GM23338 (cell line): ENCODE results near the gene WWOX. TPM values are rescaled to one million over a fixed set of nuclear protein-coding genes. Genes with fewer than 3 reads are reported as not detected.

Source experiments
- ATAC-seq: fragments of 200-7000 bp; cut with Tn5 transposase; 3 replicates; pipeline ENCODE4 v1.9.1; 2020
- DNase-seq: peaks from one replicate; pipeline ENCODE4 v3.0.0-alpha.2; 2015; ENCODE audit warnings: low spot score
- H2AFZ ChIP-seq: fragments of 200-600 bp; sonication (generic); 2 replicates; pipeline ENCODE4 v1.8.0; 2016; ENCODE audit warnings: antibody characterized with exemption, mild to moderate bottlenecking, moderate library complexity
- H3F3A ChIP-seq: fragments of 200-600 bp; sonication (generic); replicated peaks from 2 replicates; pipeline ENCODE4 v1.8.0; 2017; ENCODE audit warnings: antibody characterized with exemption, mixed run types, low read depth
- H3K27ac ChIP-seq: fragments of 200-600 bp; sonication (generic); 2 replicates; pipeline ENCODE4 v1.6.1; 2016; ENCODE audit warnings: low read depth
- H3K27me3 ChIP-seq: fragments of 200-600 bp; sonication (generic); 2 replicates; pipeline ENCODE4 v1.8.0; 2016; ENCODE audit warnings: mild to moderate bottlenecking, mixed run types, moderate library complexity; ENCODE audit not compliant: insufficient read depth
- H3K36me3 ChIP-seq: fragments of 200-600 bp; sonication (generic); 2 replicates; pipeline ENCODE4 v1.8.0; 2016; ENCODE audit warnings: mild to moderate bottlenecking; ENCODE audit not compliant: insufficient read depth
- H3K4me1 ChIP-seq: fragments of 200-600 bp; sonication (generic); 2 replicates; pipeline ENCODE4 v1.8.0; 2016; ENCODE audit warnings: mild to moderate bottlenecking, moderate library complexity; ENCODE audit not compliant: insufficient read depth
- H3K4me2 ChIP-seq: fragments of 200-600 bp; sonication (generic); 2 replicates; pipeline ENCODE4 v1.7.1; 2017; ENCODE audit warnings: mixed run types
- H3K4me3 ChIP-seq: fragments of 200-600 bp; sonication (generic); 2 replicates; pipeline ENCODE4 v1.6.1; 2016; ENCODE audit warnings: mixed run types
- H3K79me2 ChIP-seq: fragments of 200-600 bp; sonication (generic); replicated peaks from 2 replicates; pipeline ENCODE4 v1.8.0; 2017; ENCODE audit warnings: mild to moderate bottlenecking; ENCODE audit not compliant: insufficient read depth
- H3K9me2 ChIP-seq: fragments of 200-600 bp; sonication (generic); 2 replicates; pipeline ENCODE4 v1.8.0; 2017; ENCODE audit not compliant: insufficient read depth
- H4K20me1 ChIP-seq: fragments of 200-600 bp; sonication (generic); replicated peaks from 2 replicates; pipeline ENCODE4 v1.8.0; 2017; ENCODE audit warnings: mild to moderate bottlenecking; ENCODE audit not compliant: insufficient read depth
- H3K27ac Mint-ChIP-seq: 2 replicates; pipeline ENCODE4 v1.8.0; 2020; ENCODE audit warnings: inconsistent platforms, mild to moderate bottlenecking, moderate library complexity, mixed read lengths
- H3K27me3 Mint-ChIP-seq: 3 replicates; pipeline ENCODE4 v1.8.0; 2022; ENCODE audit warnings: low read depth, mild to moderate bottlenecking, moderate library complexity, mixed read lengths, inconsistent platforms; ENCODE audit not compliant: insufficient read depth, poor library complexity
- H3K36me3 Mint-ChIP-seq: 3 replicates; pipeline ENCODE4 v1.8.0; 2021; ENCODE audit warnings: low read depth, mild to moderate bottlenecking, inconsistent platforms, moderate library complexity, mixed read lengths
- H3K4me1 Mint-ChIP-seq: 3 replicates; pipeline ENCODE4 v1.8.0; 2020; ENCODE audit warnings: mild to moderate bottlenecking, inconsistent platforms, mixed read lengths
- H3K4me3 Mint-ChIP-seq: 3 replicates; pipeline ENCODE4 v1.8.0; 2021; ENCODE audit warnings: moderate library complexity, mild to moderate bottlenecking, inconsistent platforms, mixed read lengths
- H3K9me3 Mint-ChIP-seq: 3 replicates; pipeline ENCODE4 v1.8.0; 2020; ENCODE audit warnings: moderate library complexity, mild to moderate bottlenecking, inconsistent platforms, mixed read lengths
- EZH2phosphoT487 ChIP-seq: fragments of 200-600 bp; sonication (generic); IDR thresholded peaks from one replicate; pipeline ENCODE4 v1.8.1; 2018; ENCODE audit warnings: antibody characterized with exemption; ENCODE audit not compliant: unreplicated experiment
- JUNB ChIP-seq: IDR thresholded peaks from one replicate; pipeline ENCODE4 v1.6.1; 2016; ENCODE audit warnings: antibody characterized with exemption; ENCODE audit not compliant: unreplicated experiment
- NANOG ChIP-seq: IDR thresholded peaks from 2 replicates; pipeline ENCODE4 v1.6.1; 2016; ENCODE audit warnings: antibody characterized with exemption, borderline replicate concordance
- STAT1 ChIP-seq: IDR thresholded peaks from one replicate; pipeline ENCODE4 v1.6.1; 2016; ENCODE audit warnings: antibody characterized with exemption; ENCODE audit not compliant: unreplicated experiment
- ZNF331 ChIP-seq: fragments of 250-450 bp; sonication (Bioruptor Pico); IDR thresholded peaks from 2 replicates; pipeline ENCODE4 v1.5.0; 2020; ENCODE audit warnings: low read depth, mild to moderate bottlenecking, moderate library complexity
- polyA plus RNA-seq: library from polyadenylated mRNA; unstranded; fragments of >200 nt; fragmentation: Nextera tagmentation; extraction: Ambion mirVana; gene quantifications from 2 replicates; pipeline ENCODE4 v1.2.1, GENCODE V29; 2016
- total RNA-seq: library from RNA; depleted of rRNA; stranded (reverse); fragments of >200 nt; shearing (Covaris generic); gene quantifications from 2 replicates; pipeline ENCODE4 v1.2.3, GENCODE V29; 2014
- TF ChIP-seq, protein P1 (sequence below): IDR thresholded peaks from 2 replicates; pipeline ENCODE4 v1.6.1; 2016; ENCODE audit warnings: antibody characterized with exemption

WWOX gene
- total and polyA plus RNA-seq, 2 experiments from 2014 or later, result 10.0 to 19.3 TPM

DNA sequence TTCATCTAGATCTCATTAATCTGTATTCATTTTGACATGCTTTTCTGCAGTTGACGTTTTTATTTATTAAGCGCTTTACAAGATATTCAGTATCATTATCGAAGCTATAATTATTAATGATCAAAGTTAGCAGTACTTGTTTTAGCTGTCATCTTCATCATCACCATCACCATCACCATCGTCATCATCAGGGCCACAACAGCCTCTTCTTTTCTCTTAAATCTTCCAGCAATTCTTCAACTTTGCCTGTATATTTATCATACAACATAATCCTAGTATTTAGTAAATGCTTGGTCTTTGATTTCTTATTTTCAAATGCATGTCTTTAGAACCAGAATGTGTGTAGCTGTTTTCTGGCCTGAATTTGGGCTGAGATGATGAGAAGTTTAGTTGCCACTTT, 973.1 kb downstream of the WWOX start:
- no peaks in the 10 kb centered on the region for H3F3A ChIP-seq
- no peak overlapping the region for H3K27ac Mint-ChIP-seq
- no peak for DNase-seq

DNA sequence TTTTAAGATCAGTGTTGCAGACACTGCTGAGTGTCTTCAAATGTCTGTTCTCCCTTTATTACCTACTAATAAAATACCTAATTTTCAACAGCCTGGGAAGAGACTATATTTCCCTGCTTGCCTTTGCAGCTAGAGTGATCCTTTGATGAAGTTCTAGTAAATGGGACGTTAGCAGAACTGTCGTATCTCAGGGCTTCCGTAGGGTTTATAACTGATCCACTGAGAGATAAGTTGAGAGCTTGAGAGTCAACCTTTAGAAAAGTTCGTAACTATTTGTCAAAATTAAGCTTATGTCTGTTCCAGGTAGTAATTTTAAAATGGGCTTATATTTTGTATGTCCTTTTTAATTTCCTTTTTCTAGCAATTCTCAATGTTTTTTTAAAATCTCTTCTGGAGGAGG, 974.1 kb downstream of the WWOX start:
- Histone ChIP-seq H3K79me2 (no peaks in the 10 kb centered on the region), H3K4me1 (peaks cover 33% of the 10 kb centered on the region), H3K9me2 (0 out of 2 replicates have a peak, but pooled peaks cover 3% of the 10 kb centered on the region), H3K27ac (no peak overlapping the region), H3K36me3 (no peaks in the 10 kb centered on the region), H3K27me3 (no peaks in the 10 kb centered on the region), H3K4me3 (no peak overlapping the region), H4K20me1 (no peaks in the 10 kb centered on the region), H3F3A (no peaks in the 10 kb centered on the region), H2AFZ (no peak overlapping the region), H3K4me2 (no peak overlapping the region)
- H3K9me3 Mint-ChIP-seq, result no peaks in the 10 kb centered on the region
- no peak overlapping the region for H3K27ac Mint-ChIP-seq
- no peak overlapping the region for H3K4me3 Mint-ChIP-seq
- peaks cover 3% of the 10 kb centered on the region for H3K27me3 Mint-ChIP-seq
- H3K36me3 Mint-ChIP-seq, result no peaks in the 10 kb centered on the region
- H3K4me1 Mint-ChIP-seq, result peaks cover 35% of the 10 kb centered on the region
- ATAC-seq, result no peak
- DNase-seq, result no peak
- no peak for TF ChIP-seq JUNB

More for the DNA sequence above, 973.1 kb downstream of the WWOX start:
- no peak overlapping the region for H2AFZ ChIP-seq
- H3K4me3 Mint-ChIP-seq, result no peak overlapping the region
- H3K4me3 ChIP-seq, result no peak overlapping the region
- H3K4me2 ChIP-seq, result no peak overlapping the region
- H4K20me1 ChIP-seq, result no peaks in the 10 kb centered on the region
- H3K79me2 ChIP-seq, result no peaks in the 10 kb centered on the region
- H3K9me2 ChIP-seq, result no peaks in the 10 kb centered on the region
- H3K27me3 ChIP-seq, result no peaks in the 10 kb centered on the region
- H3K4me1 ChIP-seq, result peaks cover 33% of the 10 kb centered on the region
- H3K4me1 Mint-ChIP-seq, result peaks cover 28% of the 10 kb centered on the region
- no peak for ATAC-seq
- TF ChIP-seq, protein P1, sequence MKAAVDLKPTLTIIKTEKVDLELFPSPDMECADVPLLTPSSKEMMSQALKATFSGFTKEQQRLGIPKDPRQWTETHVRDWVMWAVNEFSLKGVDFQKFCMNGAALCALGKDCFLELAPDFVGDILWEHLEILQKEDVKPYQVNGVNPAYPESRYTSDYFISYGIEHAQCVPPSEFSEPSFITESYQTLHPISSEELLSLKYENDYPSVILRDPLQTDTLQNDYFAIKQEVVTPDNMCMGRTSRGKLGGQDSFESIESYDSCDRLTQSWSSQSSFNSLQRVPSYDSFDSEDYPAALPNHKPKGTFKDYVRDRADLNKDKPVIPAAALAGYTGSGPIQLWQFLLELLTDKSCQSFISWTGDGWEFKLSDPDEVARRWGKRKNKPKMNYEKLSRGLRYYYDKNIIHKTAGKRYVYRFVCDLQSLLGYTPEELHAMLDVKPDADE, result no peak
- TF ChIP-seq EZH2phosphoT487 (no peak), ZNF331 (CRISPR knock-in tag) (no peak)
- H3K36me3 ChIP-seq, result no peaks in the 10 kb centered on the region
- peaks cover 3% of the 10 kb centered on the region for H3K27me3 Mint-ChIP-seq
- H3K9me3 Mint-ChIP-seq, result no peaks in the 10 kb centered on the region
- H3K27ac ChIP-seq, result no peak overlapping the region
- no peaks in the 10 kb centered on the region for H3K36me3 Mint-ChIP-seq

DNA sequence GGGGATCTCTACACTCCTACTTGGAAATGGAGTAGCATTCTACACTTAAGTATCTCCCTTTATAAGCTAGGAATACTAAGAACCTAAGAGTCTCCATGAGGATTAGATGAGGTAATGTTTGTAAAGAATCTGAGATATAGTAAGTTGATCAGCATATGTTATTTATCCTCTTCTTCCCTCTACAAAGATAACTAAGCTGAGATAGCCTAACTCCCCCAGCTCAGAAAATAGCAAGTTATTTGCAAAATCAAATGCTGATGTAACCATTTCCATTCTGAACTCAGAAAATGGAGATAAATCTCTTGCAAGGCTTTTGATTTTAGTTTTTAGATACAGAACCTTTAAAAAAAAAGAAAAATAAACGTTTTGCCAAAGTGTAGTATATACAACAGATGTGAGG, 975.1 kb downstream of the WWOX start:
- H3K36me3 Mint-ChIP-seq, result no peaks in the 10 kb centered on the region
- Histone ChIP-seq H3K9me2 (0 out of 2 replicates have a peak, but pooled peaks cover 3% of the 10 kb centered on the region), H4K20me1 (no peaks in the 10 kb centered on the region), H3K4me1 (peaks cover 33% of the 10 kb centered on the region), H3F3A (no peaks in the 10 kb centered on the region), H3K27ac (no peak overlapping the region), H3K4me3 (no peak overlapping the region), H3K79me2 (no peaks in the 10 kb centered on the region), H3K27me3 (no peaks in the 10 kb centered on the region), H3K4me2 (peak overlapping the region; percentile 15; the same call in 1 of the 2 replicates), H3K36me3 (no peaks in the 10 kb centered on the region), H2AFZ (no peak overlapping the region)
- DNase-seq (no peak), ATAC-seq (no peak)
- H3K9me3 Mint-ChIP-seq, result no peaks in the 10 kb centered on the region
- TF ChIP-seq ZNF331 (CRISPR knock-in tag) (no peak), STAT1 (no peak), NANOG (no peak)
- H3K4me3 Mint-ChIP-seq, result no peak overlapping the region
- H3K4me1 Mint-ChIP-seq, result peaks cover 35% of the 10 kb centered on the region
- peak overlapping the region; percentile 92 for H3K27ac Mint-ChIP-seq
- H3K27me3 Mint-ChIP-seq, result peaks cover 3% of the 10 kb centered on the region
